HCT116 (cell line): ENCODE results near the gene CX3CR1. TPM values are rescaled to one million over a fixed set of nuclear protein-coding genes. Genes with fewer than 3 reads are reported as not detected.

Experiments
- ATAC-seq: fragments of 200-7000 bp; cut with Tn5 transposase; 2 replicates; pipeline ENCODE4 v1.9.1; 2020; ENCODE audit warnings: mild to moderate bottlenecking, moderate library complexity
- BruUV-seq: library from RNA; stranded (reverse); fragments of 400-500 nt; replicated peaks from 2 replicates; lab custom pipeline; 2021; lab: Mats Ljungman, UMichigan
- CTCF ChIA-PET: fragments of 300-600 bp; sonication (Branson Sonifier 250); formaldehyde crosslinking; loops from one replicate; lab custom pipeline; 2021; ENCODE audit warnings: antibody characterized with exemption; lab: Charles Lee
- POLR2A ChIA-PET: fragments of 300-600, 350-600 bp; sonication (Branson Sonifier 250); formaldehyde crosslinking; loops from one replicate; lab custom pipeline; 2021; ENCODE audit warnings: antibody characterized with exemption; lab: Charles Lee
- RAD21 ChIA-PET, 2 experiments: fragments of 300-600 bp; sonication (Branson Sonifier 250); formaldehyde crosslinking; loops; one replicate each; lab custom pipeline; 2023; ENCODE audit warnings: low total read pairs in 2 of 2; ENCODE audit not compliant: uncharacterized antibody in 2 of 2, unreplicated experiment in 2 of 2, low non-redundant PET in 1 of 2; lab: Charles Lee
- DNase-seq: peaks from one replicate; pipeline ENCODE4 v3.0.0-alpha.2; 2010; ENCODE audit warnings: low read depth, low spot score
- H2AFZ ChIP-seq: fragments of 200-600 bp; shearing (Covaris generic), sonication (generic); 2 replicates; pipeline ENCODE4 v1.6.1; 2017; ENCODE audit warnings: low read depth, mixed run types, mixed read lengths, antibody characterized with exemption, low read length; ENCODE audit not compliant: poor library complexity, severe bottlenecking
- H3K27ac ChIP-seq: 2 replicates; pipeline ENCODE4 v1.5.1; 2012; ENCODE audit warnings: low read depth, low read length
- H3K27me3 ChIP-seq: fragments of 200-600 bp; sonication (generic); 2 replicates; pipeline ENCODE4 v1.6.1; 2016; ENCODE audit warnings: mixed run types, low read length, mixed read lengths; ENCODE audit not compliant: insufficient read depth
- H3K36me3 ChIP-seq, 2 experiments: fragments of 200-500 bp in 1 of 2; fragments of 200-600 bp in 1 of 2; sonication (Bioruptor generic) in 1 of 2; sonication (generic) in 1 of 2; 2 replicates each; pipeline versions ENCODE4 v1.5.1 to v1.6.1; 2014 to 2016; ENCODE audit warnings: low read length in 2 of 2, inconsistent platforms in 1 of 2, mixed read lengths in 1 of 2, mixed run types in 1 of 2; ENCODE audit not compliant: insufficient read depth in 2 of 2, control insufficient read depth in 1 of 2
- H3K4me1 ChIP-seq, 2 experiments: fragments of 200-600 bp in 1 of 2; sonication (generic) in 1 of 2; 2 replicates each; pipeline versions ENCODE4 v1.5.1 to v1.6.1; 2012 to 2017; ENCODE audit warnings: low read length in 2 of 2, inconsistent platforms in 1 of 2, mild to moderate bottlenecking in 1 of 2, mixed read lengths in 1 of 2, mixed run types in 1 of 2, moderate library complexity in 1 of 2; ENCODE audit not compliant: insufficient read depth in 2 of 2, control insufficient read depth in 1 of 2
- H3K4me2 ChIP-seq: fragments of 200-600 bp; sonication (generic); 2 replicates; pipeline ENCODE4 v1.6.1; 2017; ENCODE audit warnings: mixed run types, low read length, mixed read lengths
- H3K4me3 ChIP-seq, 2 experiments: fragments of 200-600 bp in 1 of 2; sonication (generic) in 1 of 2; replicated peaks in 1 of 2; 2 replicates each; pipeline ENCODE4 v1.5.1; 2011 to 2016; ENCODE audit warnings: low read length in 2 of 2, control low read depth in 1 of 2, low read depth in 1 of 2, mild to moderate bottlenecking in 1 of 2, mixed read lengths in 1 of 2, mixed run types in 1 of 2
- H3K79me2 ChIP-seq: fragments of 200-600 bp; sonication (generic); 2 replicates; pipeline ENCODE4 v1.6.1; 2017; ENCODE audit warnings: mild to moderate bottlenecking, mixed run types, low read length, moderate library complexity, mixed read lengths; ENCODE audit not compliant: insufficient read depth
- H3K9ac ChIP-seq: fragments of 200-600 bp; sonication (generic); 2 replicates; pipeline ENCODE4 v1.6.1; 2016; ENCODE audit warnings: low read length, mixed read lengths
- H3K9me2 ChIP-seq: fragments of 200-600 bp; sonication (generic), shearing (Covaris generic); 2 replicates; pipeline ENCODE4 v1.6.1; 2017; ENCODE audit warnings: mixed run types, mild to moderate bottlenecking, moderate library complexity; ENCODE audit not compliant: insufficient read depth
- H3K9me3 ChIP-seq, 2 experiments: fragments of 200-500 bp in 1 of 2; fragments of 200-600 bp in 1 of 2; sonication (Bioruptor generic) in 1 of 2; sonication (generic) in 1 of 2; 2 replicates each; pipeline ENCODE4 v1.6.1; 2014 to 2017; ENCODE audit warnings: low read length in 2 of 2, mixed read lengths in 2 of 2, inconsistent platforms in 1 of 2, low read depth in 1 of 2, mild to moderate bottlenecking in 1 of 2, mixed run types in 1 of 2, moderate library complexity in 1 of 2; ENCODE audit not compliant: control insufficient read depth in 1 of 2, insufficient read depth in 1 of 2
- H4K20me1 ChIP-seq: fragments of 200-600 bp; sonication (generic), shearing (Covaris generic); 2 replicates; pipeline ENCODE4 v1.6.1; 2017; ENCODE audit warnings: mixed run types, mild to moderate bottlenecking, moderate library complexity; ENCODE audit not compliant: insufficient read depth
- ATF3 ChIP-seq: IDR thresholded peaks from 2 replicates; pipeline ENCODE4 v1.6.1; 2012
- EGR1 ChIP-seq: IDR thresholded peaks from 2 replicates; pipeline ENCODE4 v1.6.1; 2012; ENCODE audit warnings: low read depth
- ELF1 ChIP-seq: IDR thresholded peaks from 2 replicates; pipeline ENCODE4 v1.6.1; 2012; ENCODE audit warnings: low read depth, borderline replicate concordance
- EZH2 ChIP-seq: fragments of 200-600 bp; sonication (generic); IDR thresholded peaks from 2 replicates; pipeline ENCODE4 v1.6.1; 2017; ENCODE audit warnings: antibody characterized with exemption, mixed run types
- EZH2phosphoT487 ChIP-seq: fragments of 200-600 bp; IDR thresholded peaks from 2 replicates; pipeline ENCODE4 v1.6.1; 2018; ENCODE audit warnings: antibody characterized with exemption, borderline replicate concordance
- POLR2A ChIP-seq: IDR thresholded peaks from 2 replicates; pipeline ENCODE4 v1.7.0; 2011; ENCODE audit warnings: borderline replicate concordance; ENCODE audit not compliant: insufficient read depth, insufficient read length; ENCODE audit errors: extremely low read depth
- REST ChIP-seq: IDR thresholded peaks from 2 replicates; pipeline ENCODE4 v1.6.1; 2012; ENCODE audit warnings: low read depth
- SIN3A ChIP-seq: IDR thresholded peaks from 2 replicates; pipeline ENCODE4 v1.6.1; 2012; ENCODE audit warnings: low read depth
- SP1 ChIP-seq: IDR thresholded peaks from 2 replicates; pipeline ENCODE4 v1.6.1; 2012; ENCODE audit warnings: low read depth
- ZNF274 ChIP-seq: fragments of 200-500 bp; sonication (Bioruptor generic); IDR thresholded peaks from 2 replicates; pipeline ENCODE4 v1.6.1; 2014; ENCODE audit warnings: mild to moderate bottlenecking, low read depth, low read length, inconsistent platforms
- intact Hi-C: fragments of 100-400 bp; cut with micrococcal nuclease; formaldehyde crosslinking; loops from 2 replicates; pipeline ENCODE4 v1.10.0; 2022
- total RNA-seq: library from RNA; stranded (reverse); gene quantifications from one replicate; pipeline ENCODE4 v1.2.1, GENCODE V29; 2021; ENCODE audit not compliant: unreplicated experiment

The CX3CR1 gene
- total RNA-seq, 1 experiment from 2014 or later = 0.10 TPM

GRCh38 chr3:39280571-39280970 lies 735 bp upstream of the CX3CR1 start:
- Histone ChIP-seq H3K4me1 (no peaks in the 10 kb centered on the region), H3K79me2 (no peaks in the 10 kb centered on the region), H2AFZ (no peak overlapping the region), H3K27me3 (peaks cover 25% of the 10 kb centered on the region), H3K27ac (no peak overlapping the region), H3K4me3 (no peak overlapping the region), H4K20me1 (no peaks in the 10 kb centered on the region), H3K36me3 (no peaks in the 10 kb centered on the region), H3K9me3 (no peaks in the 10 kb centered on the region), H3K9ac (no peak overlapping the region), H3K9me2 (no peaks in the 10 kb centered on the region), H3K4me2 (no peak overlapping the region)
- no peak for DNase-seq
- no peak for ATAC-seq
- ChIA-PET POLR2A (no interaction called here), RAD21 (no interaction called here), CTCF (interaction anchor here (0.8 to 2.8 kb wide), 3 partner anchors 8 to 90 kb away, joined by 3 to 15 read pairs (median 3); no protein-coding TSS in a partner anchor)
- BruUV-seq = no TSS peak
- intact Hi-C loops = no loop called here
- TF ChIP-seq EZH2 (no peak), POLR2A (no peak), REST (no peak), EGR1 (no peak), SIN3A (no peak), ATF3 (no peak), ZNF274 (no peak), SP1 (no peak), ELF1 (no peak), EZH2phosphoT487 (no peak)
- TF ChIP-seq, all 23 proteins: peak for 0
